ENCODE results near the gene NRXN3.

NRXN3 gene

DNA sequence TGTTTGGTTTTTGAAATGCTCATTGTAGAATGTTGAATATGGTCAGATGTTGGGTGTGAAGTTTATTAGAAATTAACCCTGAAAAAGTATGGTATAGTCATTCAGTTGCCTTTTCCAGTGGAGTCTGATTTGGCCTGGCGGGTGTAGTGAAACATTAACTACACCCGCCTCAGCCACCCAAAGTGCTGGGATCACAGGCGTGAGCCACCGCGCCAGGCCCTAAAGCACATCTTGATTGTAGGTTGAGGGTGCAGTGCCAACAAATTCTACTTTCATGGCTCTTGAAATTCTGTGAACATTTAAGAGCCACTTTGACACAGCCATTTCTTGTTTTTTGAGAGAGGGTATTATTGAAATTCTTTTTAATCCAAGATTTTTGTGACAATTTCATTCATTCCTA, 1416.2 kb downstream of the NRXN3 start:
- Histone ChIP-seq H3K4me2 (ENCODE audit: low read depth, low read length, poor library complexity, severe bottlenecking) (no peak overlapping the region), H3K27me3 (ENCODE audit: low read length) (no peaks in the 10 kb centered on the region), H4K20me1 (ENCODE audit: low read depth, low read length) (no peaks in the 10 kb centered on the region), H3F3A (ENCODE audit: insufficient read depth) (no peaks in the 10 kb centered on the region), H3K9ac (ENCODE audit: low read length) (no peak overlapping the region), H3K9me2 (replicated peaks; ENCODE audit: insufficient read depth, low read length) (no peaks in the 10 kb centered on the region), H3K4me3 (ENCODE audit: insufficient read depth, low read length, poor library complexity, severe bottlenecking) (no peak overlapping the region), H2AFZ (ENCODE audit: low read depth, low read length, severe bottlenecking) (no peak overlapping the region), H3K9me3 (ENCODE audit: insufficient read depth, low read length) (no peaks in the 10 kb centered on the region), H3K36me3 (ENCODE audit: low read length) (no peaks in the 10 kb centered on the region), H3K27ac (ENCODE audit: low read depth, low read length) (no peak overlapping the region), H3K79me2 (ENCODE audit: insufficient read depth, low read length) (no peaks in the 10 kb centered on the region)
- TF ChIP-seq EZH2phosphoT487 (conservative IDR thresholded peaks at IDR 0.05; ENCODE audit: low read length), result no peak
- TF ChIP-seq, protein P1, sequence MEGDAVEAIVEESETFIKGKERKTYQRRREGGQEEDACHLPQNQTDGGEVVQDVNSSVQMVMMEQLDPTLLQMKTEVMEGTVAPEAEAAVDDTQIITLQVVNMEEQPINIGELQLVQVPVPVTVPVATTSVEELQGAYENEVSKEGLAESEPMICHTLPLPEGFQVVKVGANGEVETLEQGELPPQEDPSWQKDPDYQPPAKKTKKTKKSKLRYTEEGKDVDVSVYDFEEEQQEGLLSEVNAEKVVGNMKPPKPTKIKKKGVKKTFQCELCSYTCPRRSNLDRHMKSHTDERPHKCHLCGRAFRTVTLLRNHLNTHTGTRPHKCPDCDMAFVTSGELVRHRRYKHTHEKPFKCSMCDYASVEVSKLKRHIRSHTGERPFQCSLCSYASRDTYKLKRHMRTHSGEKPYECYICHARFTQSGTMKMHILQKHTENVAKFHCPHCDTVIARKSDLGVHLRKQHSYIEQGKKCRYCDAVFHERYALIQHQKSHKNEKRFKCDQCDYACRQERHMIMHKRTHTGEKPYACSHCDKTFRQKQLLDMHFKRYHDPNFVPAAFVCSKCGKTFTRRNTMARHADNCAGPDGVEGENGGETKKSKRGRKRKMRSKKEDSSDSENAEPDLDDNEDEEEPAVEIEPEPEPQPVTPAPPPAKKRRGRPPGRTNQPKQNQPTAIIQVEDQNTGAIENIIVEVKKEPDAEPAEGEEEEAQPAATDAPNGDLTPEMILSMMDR (IDR thresholded peaks at IDR 0.05; ENCODE audit: insufficient read depth, low read length, poor library complexity, severe bottlenecking), result no peak

DNA sequence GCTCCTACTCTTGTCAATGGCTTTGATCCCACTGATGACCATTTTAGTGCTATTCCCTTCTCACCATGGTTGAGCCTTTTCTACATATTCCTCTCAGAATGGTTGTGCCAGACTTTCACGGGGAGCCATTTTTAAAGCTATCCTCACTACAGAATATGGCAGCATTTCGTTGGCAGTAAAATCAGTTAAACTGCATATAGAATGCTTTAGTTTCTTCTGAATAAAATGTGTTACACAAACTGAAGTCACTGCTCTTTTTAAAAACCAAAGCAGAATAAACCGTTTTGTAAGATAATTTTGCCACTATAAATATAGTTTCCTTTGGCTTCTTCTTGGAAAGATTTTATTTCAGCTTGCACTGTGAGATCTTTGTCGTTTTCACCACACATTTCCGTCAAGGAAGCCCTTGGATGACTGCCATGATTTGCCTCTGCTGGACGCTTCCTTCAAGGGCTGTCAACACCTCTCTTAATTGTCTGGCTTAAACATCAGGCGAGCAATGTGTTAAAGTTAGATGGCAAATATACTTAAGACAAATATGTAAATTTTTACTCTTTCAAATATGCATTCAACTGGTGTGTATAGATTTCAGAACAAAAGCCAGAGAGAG, 1416.9 kb downstream of the NRXN3 start:
- Histone ChIP-seq H3K36me3 (ENCODE audit: low read length) (no peaks in the 10 kb centered on the region), H3K79me2 (ENCODE audit: insufficient read depth, low read length) (no peaks in the 10 kb centered on the region), H3K4me3 (ENCODE audit: insufficient read depth, low read length, poor library complexity, severe bottlenecking) (no peak overlapping the region), H4K20me1 (ENCODE audit: low read depth, low read length) (no peaks in the 10 kb centered on the region), H3K27me3 (ENCODE audit: low read length) (no peaks in the 10 kb centered on the region), H2AFZ (ENCODE audit: low read depth, low read length, severe bottlenecking) (no peak overlapping the region), H3K9me2 (replicated peaks; ENCODE audit: insufficient read depth, low read length) (no peaks in the 10 kb centered on the region), H3F3A (ENCODE audit: insufficient read depth) (no peaks in the 10 kb centered on the region), H3K4me2 (ENCODE audit: low read depth, low read length, poor library complexity, severe bottlenecking) (no peak overlapping the region), H3K27ac (ENCODE audit: low read depth, low read length) (no peak overlapping the region), H3K9ac (ENCODE audit: low read length) (no peak overlapping the region), H3K9me3 (ENCODE audit: insufficient read depth, low read length) (no peaks in the 10 kb centered on the region)
- TF ChIP-seq, protein P1 (IDR thresholded peaks at IDR 0.05; ENCODE audit: insufficient read depth, low read length, poor library complexity, severe bottlenecking), result no peak
- no peak for TF ChIP-seq EZH2phosphoT487 (conservative IDR thresholded peaks at IDR 0.05; ENCODE audit: low read length)

DNA sequence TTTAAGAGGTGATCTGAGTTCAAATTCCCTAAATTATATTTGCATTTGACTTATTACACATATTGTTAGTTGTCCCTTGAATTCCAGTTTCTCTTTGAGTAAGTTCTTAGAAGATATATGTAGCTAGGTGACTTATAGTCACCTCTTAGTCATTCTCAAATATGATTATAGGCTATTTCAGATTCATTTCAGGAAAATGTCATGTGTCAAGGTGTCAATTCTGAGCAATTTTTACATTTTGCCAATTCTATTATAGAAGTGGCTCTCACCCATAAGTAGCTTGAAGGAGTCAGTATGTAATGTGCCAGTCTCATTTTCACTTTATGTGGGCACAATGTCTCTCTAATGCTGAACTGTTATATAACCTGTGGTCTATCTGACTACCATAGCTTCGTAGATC, 1417.7 kb downstream of the NRXN3 start:
- H3K36me3 ChIP-seq (ENCODE audit: low read length), result no peaks in the 10 kb centered on the region
- H3K9me3 ChIP-seq (ENCODE audit: insufficient read depth, low read length), result no peaks in the 10 kb centered on the region
- H3K27ac ChIP-seq (ENCODE audit: low read depth, low read length), result no peak overlapping the region
- H3K9me2 ChIP-seq (replicated peaks; ENCODE audit: insufficient read depth, low read length), result no peaks in the 10 kb centered on the region
- H3K79me2 ChIP-seq (ENCODE audit: insufficient read depth, low read length), result no peaks in the 10 kb centered on the region
- H3K4me2 ChIP-seq (ENCODE audit: low read depth, low read length, poor library complexity, severe bottlenecking), result no peak overlapping the region
- H2AFZ ChIP-seq (ENCODE audit: low read depth, low read length, severe bottlenecking), result no peak overlapping the region
- no peaks in the 10 kb centered on the region for H4K20me1 ChIP-seq (ENCODE audit: low read depth, low read length)
- no peaks in the 10 kb centered on the region for H3F3A ChIP-seq (ENCODE audit: insufficient read depth)
- no peak overlapping the region for H3K4me3 ChIP-seq (ENCODE audit: insufficient read depth, low read length, poor library complexity, severe bottlenecking)
- TF ChIP-seq, protein P1 (IDR thresholded peaks at IDR 0.05; ENCODE audit: insufficient read depth, low read length, poor library complexity, severe bottlenecking), result no peak
- TF ChIP-seq EZH2phosphoT487 (conservative IDR thresholded peaks at IDR 0.05; ENCODE audit: low read length), result no peak
- H3K27me3 ChIP-seq (ENCODE audit: low read length), result no peaks in the 10 kb centered on the region
- no peak overlapping the region for H3K9ac ChIP-seq (ENCODE audit: low read length)
